Cardiac muscle cell (in vitro differentiated cells and primary cell): ENCODE results near the gene ZNF202. TPM values are rescaled to one million over a fixed set of nuclear protein-coding genes. Genes with fewer than 3 reads are reported as not detected.

Experiments used
- DNase-seq, 2 donors: peaks; one replicate each; pipeline versions ENCODE4 v3.0.0 to v3.0.0-alpha.2; 2010 to 2017; ENCODE audit warnings: low read depth in 1 of 2, low spot score in 1 of 2
- H3K27ac ChIP-seq: fragments of 200-600 bp; sonication (generic); 2 replicates; pipeline ENCODE4 v1.5.1; 2016
- H3K27me3 ChIP-seq: fragments of 200-600 bp; sonication (generic); 2 replicates; pipeline ENCODE4 v1.6.0; 2016; ENCODE audit warnings: control low read depth
- H3K36me3 ChIP-seq: fragments of 200-600 bp; sonication (generic); 2 replicates; pipeline ENCODE4 v1.5.1; 2016; ENCODE audit warnings: control low read depth
- H3K4me1 ChIP-seq: fragments of 200-600 bp; sonication (generic); 2 replicates; pipeline ENCODE4 v1.8.1; 2017; ENCODE audit warnings: low read depth, mild to moderate bottlenecking, mixed run types
- H3K4me3 ChIP-seq: fragments of 200-600 bp; sonication (generic); 2 replicates; pipeline ENCODE4 v1.5.1; 2016; ENCODE audit warnings: mild to moderate bottlenecking
- H3K9me3 ChIP-seq: fragments of 200-600 bp; sonication (generic); 2 replicates; pipeline ENCODE4 v1.5.1; 2017; ENCODE audit warnings: low read depth, mild to moderate bottlenecking, control low read depth
- polyA plus RNA-seq: library from polyadenylated mRNA; unstranded; fragments of >200 nt; fragmentation: Nextera tagmentation; extraction: Ambion mirVana; gene quantifications from 2 replicates; pipeline ENCODE4 v1.2.1, GENCODE V29; 2016
- total RNA-seq: library from RNA; depleted of rRNA; stranded (reverse); fragments of >200 nt; gene quantifications from 2 replicates; pipeline ENCODE4 v1.2.3, GENCODE V29; 2016
- TF ChIP-seq, protein P1 (sequence below): IDR thresholded peaks from 2 replicates; pipeline ENCODE4 v1.5.1; 2012; ENCODE audit warnings: low read depth, mild to moderate bottlenecking, low read length

ZNF202 gene
- total and polyA plus RNA-seq, 2 experiments from 2014 or later: 4.8 to 12.0 TPM

DNA sequence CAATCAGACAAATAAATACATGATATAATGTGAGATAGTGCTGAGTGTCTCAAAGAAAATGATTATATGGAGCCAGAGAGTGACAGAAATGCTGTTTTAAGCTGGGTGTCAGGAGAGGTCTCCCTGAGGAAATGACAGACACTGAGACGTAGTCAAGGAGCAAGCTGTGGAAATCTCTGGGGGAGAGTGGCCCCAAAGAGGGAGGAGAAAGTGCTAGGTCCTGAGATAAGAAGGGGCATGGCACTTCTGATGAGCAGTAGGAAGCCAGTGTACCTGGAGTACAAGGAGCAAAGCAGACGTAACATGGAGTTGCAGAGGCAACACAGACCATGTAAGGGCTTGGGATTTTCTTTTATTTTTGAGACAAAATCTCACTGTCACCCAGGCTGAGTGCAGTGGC lies 38.8 kb downstream of the ZNF202 start:
- Histone ChIP-seq H3K27ac (no peak overlapping the region), H3K27me3 (no peaks in the 10 kb centered on the region), H3K36me3 (no peaks in the 10 kb centered on the region), H3K9me3 (no peaks in the 10 kb centered on the region), H3K4me3 (no peak overlapping the region), H3K4me1 (peaks cover 5% of the 10 kb centered on the region)
- no peak for DNase-seq
- TF ChIP-seq, protein P1, sequence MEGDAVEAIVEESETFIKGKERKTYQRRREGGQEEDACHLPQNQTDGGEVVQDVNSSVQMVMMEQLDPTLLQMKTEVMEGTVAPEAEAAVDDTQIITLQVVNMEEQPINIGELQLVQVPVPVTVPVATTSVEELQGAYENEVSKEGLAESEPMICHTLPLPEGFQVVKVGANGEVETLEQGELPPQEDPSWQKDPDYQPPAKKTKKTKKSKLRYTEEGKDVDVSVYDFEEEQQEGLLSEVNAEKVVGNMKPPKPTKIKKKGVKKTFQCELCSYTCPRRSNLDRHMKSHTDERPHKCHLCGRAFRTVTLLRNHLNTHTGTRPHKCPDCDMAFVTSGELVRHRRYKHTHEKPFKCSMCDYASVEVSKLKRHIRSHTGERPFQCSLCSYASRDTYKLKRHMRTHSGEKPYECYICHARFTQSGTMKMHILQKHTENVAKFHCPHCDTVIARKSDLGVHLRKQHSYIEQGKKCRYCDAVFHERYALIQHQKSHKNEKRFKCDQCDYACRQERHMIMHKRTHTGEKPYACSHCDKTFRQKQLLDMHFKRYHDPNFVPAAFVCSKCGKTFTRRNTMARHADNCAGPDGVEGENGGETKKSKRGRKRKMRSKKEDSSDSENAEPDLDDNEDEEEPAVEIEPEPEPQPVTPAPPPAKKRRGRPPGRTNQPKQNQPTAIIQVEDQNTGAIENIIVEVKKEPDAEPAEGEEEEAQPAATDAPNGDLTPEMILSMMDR: no peak

DNA sequence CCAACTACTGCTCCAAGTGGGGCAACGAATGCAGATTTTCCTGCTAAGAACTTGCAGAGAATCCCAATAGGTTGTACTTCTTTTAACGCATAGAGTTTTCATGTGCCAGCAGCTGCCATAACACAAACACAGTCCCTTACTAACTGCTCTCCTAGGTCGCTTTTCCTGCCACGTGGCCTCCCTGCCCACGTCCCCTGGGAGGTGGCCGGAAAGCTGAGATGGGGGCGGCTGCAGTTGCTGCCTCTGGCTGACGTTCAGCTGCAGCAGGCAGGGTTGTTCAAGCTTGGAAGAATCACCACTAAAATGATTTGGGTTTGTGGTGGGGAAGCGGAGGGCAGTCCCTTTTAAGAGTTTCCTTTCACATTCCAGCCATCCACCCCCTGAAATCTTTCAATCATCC lies 39.3 kb downstream of the ZNF202 start:
- Histone ChIP-seq H3K36me3 (no peaks in the 10 kb centered on the region), H3K4me1 (peaks cover 5% of the 10 kb centered on the region), H3K4me3 (no peak overlapping the region), H3K9me3 (no peaks in the 10 kb centered on the region), H3K27ac (no peak overlapping the region), H3K27me3 (no peaks in the 10 kb centered on the region)
- TF ChIP-seq, protein P1: no peak
- peak in 1 of 2 donors; percentile 33 for DNase-seq

DNA sequence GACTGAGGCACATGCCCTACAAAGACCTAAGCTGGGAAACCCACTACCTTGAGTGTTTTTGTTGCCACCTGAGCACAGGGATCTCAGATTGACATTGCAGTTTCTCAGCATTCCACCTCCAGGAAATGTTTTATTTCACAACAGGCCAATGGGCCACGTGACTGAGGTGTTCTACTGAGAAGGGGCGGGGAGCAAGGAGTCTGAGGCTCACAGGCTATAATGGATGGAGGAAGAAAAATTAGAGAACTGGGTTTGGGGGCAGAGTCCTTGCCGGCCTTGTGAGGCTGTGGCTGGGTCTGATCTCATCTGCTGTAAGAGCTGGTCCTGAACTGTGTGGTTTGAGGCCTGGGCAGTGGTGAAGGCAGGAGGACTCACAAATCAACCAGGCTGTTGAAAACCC lies 40.7 kb downstream of the ZNF202 start:
- H3K36me3 ChIP-seq: no peaks in the 10 kb centered on the region
- H3K27me3 ChIP-seq: no peaks in the 10 kb centered on the region
- no peak overlapping the region for H3K4me3 ChIP-seq
- H3K9me3 ChIP-seq: no peaks in the 10 kb centered on the region
- TF ChIP-seq, protein P1: no peak
- no peak overlapping the region for H3K27ac ChIP-seq
- no peak for DNase-seq
- peaks cover 5% of the 10 kb centered on the region for H3K4me1 ChIP-seq

DNA sequence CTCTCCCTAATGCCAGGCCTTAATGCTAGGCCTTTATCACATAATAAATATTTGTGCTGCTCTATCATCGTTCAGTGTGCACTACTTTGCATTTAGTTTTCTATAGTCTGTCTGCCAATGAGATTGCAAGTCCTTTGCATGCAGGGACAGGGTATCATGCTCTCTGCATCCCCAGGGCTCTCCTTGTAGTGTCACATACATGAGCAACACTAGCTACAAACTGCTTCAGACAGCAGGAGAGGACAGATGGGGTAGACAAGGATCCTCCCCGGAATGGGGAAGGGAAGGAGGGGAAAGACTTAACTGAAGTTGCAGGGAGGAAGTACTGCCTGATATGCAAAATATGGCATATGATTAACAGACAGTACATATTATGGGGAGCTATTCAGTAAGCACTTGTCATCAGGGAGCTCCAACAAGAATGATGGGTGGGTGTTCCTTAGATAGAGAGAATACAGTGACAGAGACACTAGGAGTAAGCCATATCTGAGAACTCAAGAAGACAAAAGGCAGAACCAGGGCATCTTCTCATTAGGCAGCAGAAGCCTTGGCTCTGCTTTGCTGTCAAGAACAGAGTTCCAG lies 42.8 kb downstream of the ZNF202 start:
- Histone ChIP-seq H3K4me1 (peaks cover 5% of the 10 kb centered on the region), H3K27ac (no peak overlapping the region), H3K9me3 (no peaks in the 10 kb centered on the region), H3K4me3 (no peak overlapping the region), H3K36me3 (no peaks in the 10 kb centered on the region), H3K27me3 (no peaks in the 10 kb centered on the region)
- DNase-seq: no peak
- TF ChIP-seq, protein P1: no peak

DNA sequence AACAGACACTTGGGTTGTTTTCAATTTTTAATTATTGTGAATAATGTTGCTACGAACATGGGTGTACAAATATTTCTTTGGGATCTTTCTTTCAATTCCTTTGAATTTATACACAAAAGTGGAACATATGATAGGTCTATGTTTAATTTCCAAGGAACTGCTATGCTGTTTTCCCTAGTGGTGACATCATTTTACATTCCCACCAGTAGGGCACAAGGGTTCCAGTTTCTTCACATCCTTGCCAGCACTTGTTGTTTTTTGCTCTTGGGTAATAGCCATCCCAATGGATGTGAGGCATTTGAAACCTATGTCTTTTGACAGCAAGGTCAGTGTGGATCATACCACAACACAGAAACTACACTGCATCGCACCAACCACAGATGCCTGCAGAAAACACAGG lies 45.3 kb downstream of the ZNF202 start:
- Histone ChIP-seq H3K4me1 (no peaks in the 10 kb centered on the region), H3K36me3 (no peaks in the 10 kb centered on the region), H3K4me3 (no peak overlapping the region), H3K9me3 (no peaks in the 10 kb centered on the region), H3K27ac (no peak overlapping the region), H3K27me3 (no peaks in the 10 kb centered on the region)
- TF ChIP-seq, protein P1: no peak
- DNase-seq: no peak
